Measurements from ENCODE around the gene KLRF1. TPM values are rescaled to one million over a fixed set of nuclear protein-coding genes. Genes with fewer than 3 reads are reported as not detected.

Gene KLRF1
- total RNA-seq, 1 donor: 0.43 TPM

GRCh38 chr12:9808504-9808903, 18.8 kb upstream of the KLRF1 start:
- DNase-seq (ENCODE audit: low read depth): no peak
- TF ChIP-seq CTCF (IDR thresholded peaks at IDR 0.05; ENCODE audit: insufficient read depth, low read depth, low read length): no peak
- no peak overlapping the region for H3K4me3 ChIP-seq (ENCODE audit: low read depth, low read length)

- H3K4me3 ChIP-seq (ENCODE audit: low read depth, low read length): no peak overlapping the region
- no peak for TF ChIP-seq CTCF (IDR thresholded peaks at IDR 0.05; ENCODE audit: insufficient read depth, low read depth, low read length)
- DNase-seq (ENCODE audit: low read depth): no peak
Observed at GRCh38 chr12:9809338-9809737, 17.9 kb upstream of the KLRF1 start.

GRCh38 chr12:9809866-9810265, 17.4 kb upstream of the KLRF1 start:
- no peak overlapping the region for H3K4me3 ChIP-seq (ENCODE audit: low read depth, low read length)
- DNase-seq (ENCODE audit: low read depth): no peak
- no peak for TF ChIP-seq CTCF (IDR thresholded peaks at IDR 0.05; ENCODE audit: insufficient read depth, low read depth, low read length)

GRCh38 chr12:9810671-9811070, 16.6 kb upstream of the KLRF1 start:
- peak; percentile 17 for DNase-seq (ENCODE audit: low read depth)
- TF ChIP-seq CTCF (IDR thresholded peaks at IDR 0.05; ENCODE audit: insufficient read depth, low read depth, low read length): no peak
- H3K4me3 ChIP-seq (ENCODE audit: low read depth, low read length): no peak overlapping the region

- no peak for TF ChIP-seq CTCF (IDR thresholded peaks at IDR 0.05; ENCODE audit: insufficient read depth, low read depth, low read length)
- no peak overlapping the region for H3K4me3 ChIP-seq (ENCODE audit: low read depth, low read length)
- no peak for DNase-seq (ENCODE audit: low read depth)
Observed at GRCh38 chr12:9811621-9812020, 15.7 kb upstream of the KLRF1 start.

- peak; percentile 56 for DNase-seq (ENCODE audit: low read depth)
- TF ChIP-seq CTCF (IDR thresholded peaks at IDR 0.05; ENCODE audit: insufficient read depth, low read depth, low read length): peak; percentile 96
- H3K4me3 ChIP-seq (ENCODE audit: low read depth, low read length): peak overlapping the region; percentile 43
Observed at GRCh38 chr12:9813821-9814798, 13.2 kb upstream of the KLRF1 start.
